Naive thymus-derived CD8-positive, alpha-beta T cell (primary cell): ENCODE measurements around the gene TKT. TPM values are rescaled to one million over a fixed set of nuclear protein-coding genes. Genes with fewer than 3 reads are reported as not detected.

Experiments
- ATAC-seq, 2 donors: fragments of 150-1000 bp; cut with Tn5 transposase in 1 of 2; sonication (Bioruptor Pico), chemical (Tn5 transposase) in 1 of 2; 1 replicate in 1 of 2; 2 replicates in 1 of 2; pipeline ENCODE4 v1.10.0; 2021; ENCODE audit warnings: mild to moderate bottlenecking in 2 of 2, moderate library complexity in 2 of 2
- POLR2A ChIA-PET: fragments of 350-600 bp; sonication (Branson Sonifier 250); formaldehyde crosslinking; loops from one replicate; lab custom pipeline; 2021; ENCODE audit warnings: antibody characterized with exemption; lab: Charles Lee
- DNase-seq, 10 donors: peaks; one replicate each; pipeline versions ENCODE4 v3.0.0 to v3.0.0-alpha.2; 2020 to 2022
- H3K27ac Mint-ChIP-seq, 10 donors: one replicate each; pipeline ENCODE4 v1.8.0; 2020 to 2022; ENCODE audit warnings: mild to moderate bottlenecking in 10 of 10, mixed read lengths in 10 of 10, moderate library complexity in 4 of 10, inconsistent platforms in 1 of 10
- H3K27me3 Mint-ChIP-seq, 5 donors: one replicate each; pipeline ENCODE4 v1.8.0; 2021 to 2022; ENCODE audit warnings: mixed read lengths in 5 of 5
- H3K36me3 Mint-ChIP-seq, 3 donors: one replicate each; pipeline ENCODE4 v1.8.0; 2020 to 2022; ENCODE audit warnings: mixed read lengths in 3 of 3, mild to moderate bottlenecking in 2 of 3, inconsistent platforms in 1 of 3
- H3K4me1 Mint-ChIP-seq, 4 donors: one replicate each; pipeline ENCODE4 v1.8.0; 2021 to 2022; ENCODE audit warnings: mixed read lengths in 4 of 4
- H3K4me3 Mint-ChIP-seq, 10 donors: one replicate each; pipeline ENCODE4 v1.8.0; 2020 to 2022; ENCODE audit warnings: mild to moderate bottlenecking in 10 of 10, mixed read lengths in 10 of 10, moderate library complexity in 6 of 10, inconsistent platforms in 1 of 10
- H3K9me3 Mint-ChIP-seq, 9 donors: one replicate each; pipeline ENCODE4 v1.8.0; 2020 to 2022; ENCODE audit warnings: mixed read lengths in 9 of 9, mild to moderate bottlenecking in 3 of 9, inconsistent platforms in 1 of 9, moderate library complexity in 1 of 9
- polyA plus RNA-seq, 3 donors: library from polyadenylated mRNA; unstranded; fragments of 300-500 nt; fragmentation: Illumina TruSeq; gene quantifications; one replicate each; pipeline ENCODE4 v1.2.3, GENCODE V29; 2021
- total RNA-seq, 8 experiments: library from RNA in 2 of 8; stranded (reverse) in 2 of 8; gene quantifications; one replicate each; pipeline ENCODE4 v1.2.3 and lab custom pipeline; 2021 to 2026

The TKT gene
- total and polyA plus RNA-seq, 5 experiments from 2014 or later = 51.1 to 97.0 (median 73.1) TPM

GRCh38 chr3:53198256-53198977 lies 57.4 kb downstream of the TKT start:
- Mint-ChIP-seq H3K36me3 (peaks cover 0 to 2% (median 0%) of the 10 kb centered on the region in 3 donors), H3K4me3 (no peak overlapping the region), H3K27ac (no peak overlapping the region), H3K27me3 (peaks cover 0 to 15% (median 0%) of the 10 kb centered on the region in 5 donors), H3K4me1 (peaks cover 0 to 4% (median 2%) of the 10 kb centered on the region in 4 donors), H3K9me3 (no peaks in the 10 kb centered on the region)
- ATAC-seq (no peak), DNase-seq (no peak)
- POLR2A ChIA-PET = interaction anchor here (0.6 kb wide), 1 partner anchor 20 kb away, joined by 4 read pairs; no protein-coding TSS in a partner anchor

- POLR2A ChIA-PET = interaction anchor here (1.0 kb wide), 1 partner anchor 88 kb away, joined by 4 read pairs; no protein-coding TSS in a partner anchor
- peaks cover 0 to 10% (median 0%) of the 10 kb centered on the region in 5 donors for H3K27me3 Mint-ChIP-seq
- peak overlapping the region in 1 of 10 donors; percentile 22 for H3K27ac Mint-ChIP-seq
- DNase-seq (peak in 1 of 10 donors; percentile 51), ATAC-seq (no peak)
- peaks cover 0 to 5% (median 3%) of the 10 kb centered on the region in 4 donors for H3K4me1 Mint-ChIP-seq
- no peaks in the 10 kb centered on the region for H3K9me3 Mint-ChIP-seq
- H3K4me3 Mint-ChIP-seq = no peak overlapping the region
- peaks cover 0 to 14% (median 0%) of the 10 kb centered on the region in 3 donors for H3K36me3 Mint-ChIP-seq
Observed at GRCh38 chr3:53196575-53197407, 59.0 kb downstream of the TKT start.

- DNase-seq (peak; percentile 27 to 71 (median 58)), ATAC-seq (peak; percentile 81 to 88)
- Mint-ChIP-seq H3K36me3 (peaks cover 0 to 17% (median 0%) of the 10 kb centered on the region in 3 donors), H3K4me1 (peaks cover 0 to 4% (median 3%) of the 10 kb centered on the region in 4 donors), H3K4me3 (peak overlapping the region in 1 of 10 donors; percentile 5), H3K27me3 (peaks cover 0 to 9% (median 0%) of the 10 kb centered on the region in 5 donors), H3K27ac (peak overlapping the region in 1 of 10 donors; percentile 75), H3K9me3 (no peaks in the 10 kb centered on the region)
- POLR2A ChIA-PET = interaction anchor here (1.0 to 1.6 kb wide), 2 partner anchors 66 to 87 kb away, joined by 4 read pairs; partner anchors contain the start of gene RFT1
Observed at GRCh38 chr3:53195602-53196574, 59.9 kb downstream of the TKT start.

GRCh38 chr3:53195066-53195450 lies 60.8 kb downstream of the TKT start:
- H3K27me3 Mint-ChIP-seq = peaks cover 0 to 5% (median 0%) of the 10 kb centered on the region in 5 donors
- H3K4me3 Mint-ChIP-seq = peak overlapping the region in 1 of 10 donors; percentile 5
- H3K27ac Mint-ChIP-seq = peak overlapping the region in 1 of 10 donors; percentile 75
- H3K4me1 Mint-ChIP-seq = peaks cover 0 to 4% (median 2%) of the 10 kb centered on the region in 4 donors
- ATAC-seq (no peak), DNase-seq (peak in 1 of 10 donors; percentile 40)
- H3K36me3 Mint-ChIP-seq = peaks cover 1 to 24% (median 2%) of the 10 kb centered on the region in 3 donors
- POLR2A ChIA-PET = interaction anchor here (1.6 kb wide), 1 partner anchor 65 kb away, joined by 4 read pairs; the partner anchor contains the start of gene RFT1
- H3K9me3 Mint-ChIP-seq = no peaks in the 10 kb centered on the region

GRCh38 chr3:53194210-53195065 lies 61.4 kb downstream of the TKT start:
- Mint-ChIP-seq H3K27ac (peak overlapping the region in 1 of 10 donors; percentile 75), H3K4me3 (no peak overlapping the region), H3K9me3 (no peaks in the 10 kb centered on the region), H3K36me3 (peaks cover 4 to 27% (median 5%) of the 10 kb centered on the region in 3 donors), H3K4me1 (peaks cover 0 to 4% (median 2%) of the 10 kb centered on the region in 4 donors), H3K27me3 (peaks cover 0 to 4% (median 0%) of the 10 kb centered on the region in 5 donors)
- POLR2A ChIA-PET = interaction anchor here (1.6 kb wide), 1 partner anchor 64 kb away, joined by 4 read pairs; the partner anchor contains the start of gene RFT1
- peak in 1 of 10 donors; percentile 47 for DNase-seq
- no peak for ATAC-seq

GRCh38 chr3:53193466-53194209 lies 62.2 kb downstream of the TKT start:
- peaks cover 0 to 4% (median 2%) of the 10 kb centered on the region in 4 donors for H3K4me1 Mint-ChIP-seq
- peak overlapping the region in 2 of 10 donors; percentile 62 to 93 for H3K27ac Mint-ChIP-seq
- POLR2A ChIA-PET = interaction anchor here (1.1 kb wide), 1 partner anchor 78 kb away, joined by 4 read pairs; no protein-coding TSS in a partner anchor
- H3K36me3 Mint-ChIP-seq = peaks cover 4 to 27% (median 5%) of the 10 kb centered on the region in 3 donors
- no peak overlapping the region for H3K4me3 Mint-ChIP-seq
- H3K9me3 Mint-ChIP-seq = no peaks in the 10 kb centered on the region
- H3K27me3 Mint-ChIP-seq = peaks cover 0 to 4% (median 0%) of the 10 kb centered on the region in 5 donors
- DNase-seq = peak in 1 of 10 donors; percentile 53
- ATAC-seq = no peak

GRCh38 chr3:53192608-53193007 lies 63.2 kb downstream of the TKT start:
- no peak for DNase-seq
- no peak for ATAC-seq
- H3K4me3 Mint-ChIP-seq = no peak overlapping the region
- peaks cover 0 to 4% (median 2%) of the 10 kb centered on the region in 4 donors for H3K4me1 Mint-ChIP-seq
- H3K27ac Mint-ChIP-seq = peak overlapping the region in 1 of 10 donors; percentile 93
- no peaks in the 10 kb centered on the region for H3K9me3 Mint-ChIP-seq
- H3K36me3 Mint-ChIP-seq = peaks cover 4 to 29% (median 5%) of the 10 kb centered on the region in 3 donors
- POLR2A ChIA-PET = interaction anchor here (1.1 kb wide), 1 partner anchor 77 kb away, joined by 4 read pairs; no protein-coding TSS in a partner anchor
- H3K27me3 Mint-ChIP-seq = peaks cover 0 to 4% (median 0%) of the 10 kb centered on the region in 5 donors

- peaks cover 4 to 33% (median 6%) of the 10 kb centered on the region in 3 donors for H3K36me3 Mint-ChIP-seq
- peaks cover 0 to 4% (median 0%) of the 10 kb centered on the region in 5 donors for H3K27me3 Mint-ChIP-seq
- peak overlapping the region in 3 of 10 donors; percentile 15 to 93 (median 56) for H3K27ac Mint-ChIP-seq
- no peak overlapping the region for H3K4me3 Mint-ChIP-seq
- H3K9me3 Mint-ChIP-seq = no peaks in the 10 kb centered on the region
- no peak for ATAC-seq
- POLR2A ChIA-PET = interaction anchor here (1.1 kb wide), 1 partner anchor 77 kb away, joined by 4 read pairs; no protein-coding TSS in a partner anchor
- peaks cover 0 to 4% (median 2%) of the 10 kb centered on the region in 4 donors for H3K4me1 Mint-ChIP-seq
- peak in 1 of 10 donors; percentile 18 for DNase-seq
Observed at GRCh38 chr3:53191836-53192480, 63.9 kb downstream of the TKT start.

GRCh38 chr3:53190659-53191058 lies 65.2 kb downstream of the TKT start:
- Mint-ChIP-seq H3K27ac (no peak overlapping the region), H3K4me3 (no peak overlapping the region), H3K4me1 (peaks cover 0 to 3% (median 2%) of the 10 kb centered on the region in 4 donors), H3K9me3 (no peaks in the 10 kb centered on the region), H3K36me3 (peaks cover 4 to 44% (median 7%) of the 10 kb centered on the region in 3 donors), H3K27me3 (peaks cover 0 to 4% (median 0%) of the 10 kb centered on the region in 5 donors)
- POLR2A ChIA-PET = interaction anchor here (1.1 kb wide), 1 partner anchor 48 kb away, joined by 3 read pairs; no protein-coding TSS in a partner anchor
- ATAC-seq (no peak), DNase-seq (no peak)
